Left lung (tissue), 10 donors: ENCODE data around the gene HSP90AB1. TPM values are rescaled to one million over a fixed set of nuclear protein-coding genes. Genes with fewer than 3 reads are reported as not detected.

Source experiments
- ATAC-seq: fragments of 200-7000 bp; cut with Tn5 transposase; one replicate; pipeline ENCODE4 v1.9.1; 2020; ENCODE audit warnings: moderate library complexity
- DNase-seq, 4 donors: peaks; one replicate each; pipeline ENCODE4 v3.0.0-alpha.2; 2013 to 2020
- H3K27ac ChIP-seq, 2 donors: fragments of 200-600 bp; sonication (generic) in 1 of 2; one replicate each; pipeline versions ENCODE4 v1.5.0 to v1.8.0; 2020 to 2021
- H3K27me3 ChIP-seq, 2 donors: fragments of 200-600 bp; sonication (generic) in 1 of 2; one replicate each; pipeline versions ENCODE4 v1.5.0 to v1.8.0; 2020 to 2021
- H3K36me3 ChIP-seq, 2 donors: fragments of 200-600 bp; sonication (generic) in 1 of 2; one replicate each; pipeline versions ENCODE4 v1.5.0 to v1.8.0; 2020 to 2021
- H3K4me1 ChIP-seq, 2 donors: fragments of 200-600 bp; one replicate each; pipeline ENCODE4 v1.8.0; 2021
- H3K4me3 ChIP-seq, 2 donors: fragments of 200-600 bp; sonication (generic) in 1 of 2; one replicate each; pipeline versions ENCODE4 v1.5.0 to v1.8.0; 2020 to 2021; ENCODE audit warnings: mild to moderate bottlenecking in 1 of 2
- H3K9me3 ChIP-seq, 2 donors: fragments of 200-600 bp; sonication (generic) in 1 of 2; one replicate each; pipeline versions ENCODE4 v1.5.0 to v1.8.0; 2020 to 2021
- CTCF ChIP-seq, 2 donors: fragments of 200-600 bp; sonication (generic) in 1 of 2; IDR thresholded peaks; one replicate each; pipeline versions ENCODE4 v1.5.0 to v1.8.0; 2021; ENCODE audit warnings: antibody characterized with exemption in 2 of 2
- intact Hi-C, 2 donors: fragments of 100-400 bp; cut with DNase I; formaldehyde crosslinking; loops; one replicate each; pipeline versions ENCODE4 v1.11.2 to v1.14.2; 2022
- polyA plus RNA-seq, 6 donors: library from polyadenylated mRNA; unstranded; fragments of 120-200 nt; gene quantifications; one replicate each; pipeline ENCODE4 v1.2.1, GENCODE V29; 2013; ENCODE audit not compliant: insufficient read length in 6 of 6
- total RNA-seq, 2 donors: library from RNA; stranded (reverse); fragmentation: NEBNext Ultra II Directional; extraction: Animal tissue kit (Norgen Biotek cat#: 25700); gene quantifications; one replicate each; pipeline ENCODE4 v1.2.1, GENCODE V29; 2021
- donor health status: DM: no; HTN: yes; CAD: no.
- donor health status: DM: no; HTN: no; CAD: no.

HSP90AB1 gene
- total and polyA plus RNA-seq, 8 donors = 726 to 1,444 (median 1,251) TPM

- ATAC-seq (no peak), DNase-seq (no peak)
- no peak for TF ChIP-seq CTCF (IDR thresholded peaks at IDR 0.05)
- Histone ChIP-seq H3K9me3 (no peaks in the 10 kb centered on the region), H3K36me3 (no peaks in the 10 kb centered on the region), H3K27ac (no peak overlapping the region), H3K4me1 (peaks cover 0 to 12% of the 10 kb centered on the region in 2 donors), H3K27me3 (peaks cover 40 to 81% of the 10 kb centered on the region in 2 donors), H3K4me3 (no peak overlapping the region)
- intact Hi-C loops = no loop called here
Observed at GRCh38 chr6:44276667-44277640, 30.1 kb downstream of the HSP90AB1 start.

- no peak for DNase-seq
- Histone ChIP-seq H3K9me3 (no peaks in the 10 kb centered on the region), H3K36me3 (no peaks in the 10 kb centered on the region), H3K4me3 (no peak overlapping the region), H3K4me1 (peaks cover 0 to 12% of the 10 kb centered on the region in 2 donors), H3K27ac (no peak overlapping the region), H3K27me3 (peaks cover 39 to 73% of the 10 kb centered on the region in 2 donors)
- no peak for ATAC-seq
- intact Hi-C loops = no loop called here
- TF ChIP-seq CTCF (IDR thresholded peaks at IDR 0.05) = no peak
Observed at GRCh38 chr6:44277763-44278162, 30.9 kb downstream of the HSP90AB1 start.

- Histone ChIP-seq H3K4me1 (peaks cover 0 to 12% of the 10 kb centered on the region in 2 donors), H3K4me3 (no peak overlapping the region), H3K36me3 (no peaks in the 10 kb centered on the region), H3K27ac (no peak overlapping the region), H3K9me3 (no peaks in the 10 kb centered on the region), H3K27me3 (peaks cover 34 to 67% of the 10 kb centered on the region in 2 donors)
- no peak for TF ChIP-seq CTCF (IDR thresholded peaks at IDR 0.05)
- DNase-seq (no peak), ATAC-seq (no peak)
- intact Hi-C loops = no loop called here
Observed at GRCh38 chr6:44278315-44278714, 31.4 kb downstream of the HSP90AB1 start.

- ATAC-seq (no peak), DNase-seq (no peak)
- Histone ChIP-seq H3K27ac (no peak overlapping the region), H3K4me1 (peaks cover 0 to 12% of the 10 kb centered on the region in 2 donors), H3K36me3 (no peaks in the 10 kb centered on the region), H3K9me3 (no peaks in the 10 kb centered on the region), H3K27me3 (peaks cover 31 to 60% of the 10 kb centered on the region in 2 donors), H3K4me3 (no peak overlapping the region)
- intact Hi-C loops = no loop called here
- no peak for TF ChIP-seq CTCF (IDR thresholded peaks at IDR 0.05)
Observed at GRCh38 chr6:44278774-44279697, 32.1 kb downstream of the HSP90AB1 start.
